DOHH2 (cell line): Measurements from ENCODE around the gene SPARC.

Experiments
- H3F3A ChIP-seq: fragments of 200-600 bp; sonication (generic), shearing (Covaris generic); 2 replicates; pipeline ENCODE4 v1.6.0; 2016; ENCODE audit warnings: antibody characterized with exemption, mild to moderate bottlenecking; ENCODE audit not compliant: control insufficient read depth, insufficient read depth
- H3K27ac ChIP-seq: fragments of 200-600 bp; sonication (generic); 2 replicates; pipeline ENCODE4 v1.5.1; 2014; ENCODE audit warnings: low read depth, mild to moderate bottlenecking, low read length, moderate library complexity
- H3K27me3 ChIP-seq: fragments of 200-600 bp; sonication (generic); 2 replicates; pipeline ENCODE4 v1.6.1; 2014; ENCODE audit warnings: mild to moderate bottlenecking, low read length, mixed read lengths; ENCODE audit not compliant: control insufficient read depth
- H3K36me3 ChIP-seq: fragments of 200-600 bp; sonication (generic); 2 replicates; pipeline ENCODE4 v1.6.1; 2014; ENCODE audit warnings: mild to moderate bottlenecking, low read length, moderate library complexity, mixed read lengths; ENCODE audit not compliant: control insufficient read depth
- H3K4me1 ChIP-seq: fragments of 200-600 bp; sonication (generic); 2 replicates; pipeline ENCODE4 v1.6.1; 2014; ENCODE audit warnings: mild to moderate bottlenecking, low read length, mixed read lengths; ENCODE audit not compliant: control insufficient read depth
- H3K4me2 ChIP-seq: fragments of 200-600 bp; sonication (generic); 2 replicates; pipeline ENCODE4 v1.6.0; 2014; ENCODE audit warnings: mild to moderate bottlenecking, low read length, moderate library complexity
- H3K4me3 ChIP-seq: fragments of 200-600 bp; sonication (generic); 2 replicates; pipeline ENCODE4 v1.5.1; 2014; ENCODE audit warnings: mild to moderate bottlenecking, low read length, mixed read lengths
- H3K79me2 ChIP-seq: fragments of 200-600 bp; sonication (generic); 2 replicates; pipeline ENCODE4 v1.6.1; 2014; ENCODE audit warnings: mild to moderate bottlenecking, low read length, mixed read lengths; ENCODE audit not compliant: control insufficient read depth
- H3K9me2 ChIP-seq: fragments of 200-600 bp; sonication (generic); replicated peaks from 2 replicates; pipeline ENCODE4 v1.6.1; 2014; ENCODE audit warnings: mild to moderate bottlenecking, low read length, mixed read lengths; ENCODE audit not compliant: control insufficient read depth
- H3K9me3 ChIP-seq: fragments of 200-600 bp; sonication (generic); 2 replicates; pipeline ENCODE4 v1.6.1; 2014; ENCODE audit warnings: antibody characterized with exemption, low read length, mixed read lengths; ENCODE audit not compliant: control insufficient read depth, insufficient read depth
- H4K20me1 ChIP-seq: fragments of 200-600 bp; sonication (generic); 2 replicates; pipeline ENCODE4 v1.6.0; 2014; ENCODE audit warnings: low read depth, mild to moderate bottlenecking, antibody characterized with exemption, low read length, moderate library complexity; ENCODE audit not compliant: control insufficient read depth, insufficient read depth
- CTCF ChIP-seq: fragments of 200-600 bp; sonication (generic); IDR thresholded peaks from one replicate; pipeline ENCODE4 v1.5.1; 2014; ENCODE audit warnings: antibody characterized with exemption, mild to moderate bottlenecking, low read depth, low read length; ENCODE audit not compliant: poor library complexity, severe bottlenecking
- EZH2phosphoT487 ChIP-seq: fragments of 200-600 bp; sonication (generic); IDR thresholded peaks from 2 replicates; pipeline ENCODE4 v1.6.1; 2017; ENCODE audit warnings: borderline replicate concordance, mild to moderate bottlenecking, antibody characterized with exemption, low read length, moderate library complexity, mixed read lengths

Gene SPARC

GRCh38 chr5:151678713-151679112 lies 8.0 kb downstream of the SPARC start:
- H3K36me3 ChIP-seq, result no peaks in the 10 kb centered on the region
- no peak overlapping the region for H3K4me3 ChIP-seq
- H3K9me2 ChIP-seq, result no peaks in the 10 kb centered on the region
- H3K27ac ChIP-seq, result no peak overlapping the region
- TF ChIP-seq CTCF (no peak), EZH2phosphoT487 (no peak)
- no peaks in the 10 kb centered on the region for H3F3A ChIP-seq
- H4K20me1 ChIP-seq, result no peaks in the 10 kb centered on the region
- no peaks in the 10 kb centered on the region for H3K27me3 ChIP-seq
- H3K79me2 ChIP-seq, result no peaks in the 10 kb centered on the region
- peaks cover 26% of the 10 kb centered on the region for H3K4me1 ChIP-seq
- no peaks in the 10 kb centered on the region for H3K9me3 ChIP-seq
- H3K4me2 ChIP-seq, result no peak overlapping the region

GRCh38 chr5:151677776-151678545 lies 8.8 kb downstream of the SPARC start:
- Histone ChIP-seq H3K9me3 (no peaks in the 10 kb centered on the region), H3K4me3 (no peak overlapping the region), H3K27me3 (no peaks in the 10 kb centered on the region), H4K20me1 (no peaks in the 10 kb centered on the region), H3K36me3 (no peaks in the 10 kb centered on the region), H3K79me2 (no peaks in the 10 kb centered on the region), H3K4me1 (peaks cover 26% of the 10 kb centered on the region), H3K4me2 (no peak overlapping the region), H3K27ac (no peak overlapping the region), H3K9me2 (no peaks in the 10 kb centered on the region), H3F3A (no peaks in the 10 kb centered on the region)
- no peak for TF ChIP-seq CTCF
- TF ChIP-seq EZH2phosphoT487, result no peak

- Histone ChIP-seq H3K27ac (no peak overlapping the region), H3F3A (no peaks in the 10 kb centered on the region), H4K20me1 (no peaks in the 10 kb centered on the region), H3K4me1 (peaks cover 22% of the 10 kb centered on the region), H3K79me2 (no peaks in the 10 kb centered on the region), H3K9me3 (no peaks in the 10 kb centered on the region), H3K27me3 (no peaks in the 10 kb centered on the region), H3K36me3 (no peaks in the 10 kb centered on the region), H3K4me2 (no peak overlapping the region), H3K4me3 (no peak overlapping the region), H3K9me2 (no peaks in the 10 kb centered on the region)
- TF ChIP-seq CTCF (no peak), EZH2phosphoT487 (no peak)
These were observed 10.0 kb downstream of the SPARC start for GRCh38 chr5:151676719-151677118.
